IMR-90 (cell line): ENCODE results near the gene THSD7B. TPM values are rescaled to one million over a fixed set of nuclear protein-coding genes. Genes with fewer than 3 reads are reported as not detected.

Source experiments
- ATAC-seq: fragments of 200-7000 bp; cut with Tn5 transposase; 2 replicates; pipeline ENCODE4 v1.9.1; 2020; ENCODE audit warnings: low read depth, mild to moderate bottlenecking, moderate library complexity
- BruUV-seq: library from RNA; stranded (reverse); fragments of 400-500 nt; replicated peaks from 2 replicates; lab custom pipeline; 2021; lab: Mats Ljungman, UMichigan
- CTCF ChIA-PET: fragments of 300-600 bp; formaldehyde crosslinking; extraction: SDS; loops from one replicate; lab custom pipeline; 2021; ENCODE audit warnings: antibody characterized with exemption; lab: Yijun Ruan, JAX
- POLR2A ChIA-PET: fragments of 300-600 bp; sonication (Branson Sonifier 250); formaldehyde crosslinking; loops from one replicate; lab custom pipeline; 2022; ENCODE audit warnings: antibody characterized with exemption; ENCODE audit not compliant: unreplicated experiment; lab: Charles Lee
- DNase-seq: peaks from one replicate; pipeline ENCODE4 v3.0.0; 2013
- H2AFZ ChIP-seq: replicated peaks from 2 replicates; pipeline ENCODE3; 2013; ENCODE audit warnings: low read length, mild to moderate bottlenecking; ENCODE audit not compliant: poor library complexity
- H2AK5ac ChIP-seq: 2 replicates; pipeline ENCODE4 v1.6.1; 2013; ENCODE audit warnings: low read depth, low read length, inconsistent platforms
- H2AK9ac ChIP-seq: replicated peaks from 2 replicates; pipeline ENCODE3; 2013; ENCODE audit warnings: mild to moderate bottlenecking, low read depth, low read length, moderate library complexity; ENCODE audit not compliant: poor library complexity
- H2BK120ac ChIP-seq: 2 replicates; pipeline ENCODE4 v1.6.1; 2013; ENCODE audit warnings: low read depth, low read length, inconsistent platforms
- H2BK15ac ChIP-seq: 3 replicates; pipeline ENCODE4 v1.6.1; 2013; ENCODE audit warnings: low read depth, low read length, inconsistent platforms
- H2BK20ac ChIP-seq: 2 replicates; pipeline ENCODE4 v1.6.1; 2013; ENCODE audit warnings: low read depth, mild to moderate bottlenecking, inconsistent platforms, low read length, moderate library complexity
- H2BK5ac ChIP-seq: 2 replicates; pipeline ENCODE4 v1.6.1; 2013; ENCODE audit warnings: mild to moderate bottlenecking, low read depth, low read length, inconsistent platforms; ENCODE audit not compliant: poor library complexity, severe bottlenecking
- H3K14ac ChIP-seq: replicated peaks from 2 replicates; pipeline ENCODE4 v1.6.1; 2013; ENCODE audit warnings: low read depth, low read length, inconsistent platforms
- H3K18ac ChIP-seq: 2 replicates; pipeline ENCODE4 v1.6.1; 2013; ENCODE audit warnings: low read depth, low read length, control low read depth
- H3K23ac ChIP-seq: 2 replicates; pipeline ENCODE4 v1.6.1; 2013; ENCODE audit warnings: low read depth, low read length, inconsistent platforms
- H3K27ac ChIP-seq: 2 replicates; pipeline ENCODE4 v1.5.1; 2013; ENCODE audit warnings: mild to moderate bottlenecking, control low read depth, low read length; ENCODE audit not compliant: insufficient read depth
- H3K27me3 ChIP-seq: 2 replicates; pipeline ENCODE4 v1.6.1; 2013; ENCODE audit warnings: low read length; ENCODE audit not compliant: control insufficient read depth, insufficient read depth
- H3K36me3 ChIP-seq: 2 replicates; pipeline ENCODE4 v1.6.1; 2013; ENCODE audit warnings: low read length, mixed read lengths; ENCODE audit not compliant: control insufficient read depth, insufficient read depth
- H3K4ac ChIP-seq: 2 replicates; pipeline ENCODE4 v1.6.1; 2013; ENCODE audit warnings: low read depth, low read length, inconsistent platforms
- H3K4me1 ChIP-seq: 2 replicates; pipeline ENCODE4 v1.6.1; 2013; ENCODE audit warnings: low read length, mixed read lengths; ENCODE audit not compliant: control insufficient read depth, insufficient read depth
- H3K4me2 ChIP-seq: 2 replicates; pipeline ENCODE4 v1.6.1; 2013; ENCODE audit warnings: low read depth, mild to moderate bottlenecking, control low read depth, low read length, moderate library complexity
- H3K4me3 ChIP-seq: 2 replicates; pipeline ENCODE4 v1.5.1; 2013; ENCODE audit warnings: low read depth, mild to moderate bottlenecking, control low read depth, low read length, moderate library complexity; ENCODE audit not compliant: insufficient read depth
- H3K56ac ChIP-seq: 2 replicates; pipeline ENCODE4 v1.6.1; 2013; ENCODE audit warnings: low read length, inconsistent platforms; ENCODE audit not compliant: insufficient read depth; ENCODE audit errors: extremely low read depth
- H3K79me1 ChIP-seq, 2 experiments: 2 replicates each; pipeline ENCODE4 v1.6.1; 2013; ENCODE audit warnings: low read length in 2 of 2, inconsistent platforms in 1 of 2, low read depth in 1 of 2
- H3K9ac ChIP-seq: 2 replicates; pipeline ENCODE4 v1.6.1; 2013; ENCODE audit warnings: low read depth, low read length, control low read depth
- H3K9me1 ChIP-seq: 2 replicates; pipeline ENCODE4 v1.6.1; 2013; ENCODE audit warnings: low read length, inconsistent platforms; ENCODE audit not compliant: insufficient read depth
- H3K9me3 ChIP-seq: 2 replicates; pipeline ENCODE4 v1.6.1; 2013; ENCODE audit warnings: low read length; ENCODE audit not compliant: control insufficient read depth, insufficient read depth
- H4K20me1 ChIP-seq: 2 replicates; pipeline ENCODE4 v1.6.1; 2013; ENCODE audit warnings: low read length, inconsistent platforms; ENCODE audit not compliant: insufficient read depth
- H4K5ac ChIP-seq: 2 replicates; pipeline ENCODE4 v1.6.1; 2013; ENCODE audit warnings: mild to moderate bottlenecking, low read depth, low read length, control low read depth
- H4K8ac ChIP-seq, 2 experiments: 2 replicates each; pipeline ENCODE4 v1.6.1; 2013; ENCODE audit warnings: low read depth in 2 of 2, low read length in 2 of 2, control low read depth in 1 of 2, inconsistent platforms in 1 of 2
- H4K91ac ChIP-seq: 2 replicates; pipeline ENCODE4 v1.6.1; 2013; ENCODE audit warnings: low read depth, low read length, inconsistent platforms; ENCODE audit not compliant: insufficient read depth
- BHLHE40 ChIP-seq: fragments of 150-350 bp; IDR thresholded peaks from 2 replicates; pipeline ENCODE4 v1.6.1; 2016; ENCODE audit warnings: mild to moderate bottlenecking, low read depth, low read length
- CEBPB ChIP-seq: IDR thresholded peaks from 2 replicates; pipeline ENCODE4 v1.6.1; 2012; ENCODE audit warnings: low read depth, low read length, improper control_type of control experiment
- CHD1 ChIP-seq: IDR thresholded peaks from 2 replicates; pipeline ENCODE4 v1.6.1; 2012; ENCODE audit warnings: low read depth, low read length, improper control_type of control experiment
- CTCF ChIP-seq: conservative IDR thresholded peaks from 2 replicates; pipeline ENCODE4 v1.5.1; 2012; ENCODE audit warnings: mild to moderate bottlenecking, low read depth, low read length, improper control_type of control experiment
- ELK1 ChIP-seq: fragments of 150-350 bp; IDR thresholded peaks from 2 replicates; pipeline ENCODE4 v1.6.1; 2016; ENCODE audit warnings: low read depth, mild to moderate bottlenecking, low read length, moderate library complexity, borderline replicate concordance
- FOS ChIP-seq: fragments of 150-350 bp; IDR thresholded peaks from 2 replicates; pipeline ENCODE4 v1.6.1; 2016; ENCODE audit warnings: low read depth, low read length
- MAFK ChIP-seq: IDR thresholded peaks from 2 replicates; pipeline ENCODE4 v1.6.1; 2012; ENCODE audit warnings: low read depth, low read length, improper control_type of control experiment
- MAZ ChIP-seq: IDR thresholded peaks from 2 replicates; pipeline ENCODE4 v1.6.1; 2012; ENCODE audit warnings: low read depth, mild to moderate bottlenecking, low read length, improper control_type of control experiment, moderate library complexity, borderline replicate concordance
- MXI1 ChIP-seq: IDR thresholded peaks from 2 replicates; pipeline ENCODE4 v1.6.1; 2012; ENCODE audit warnings: low read depth, mild to moderate bottlenecking, low read length, moderate library complexity, borderline replicate concordance
- NFE2L2 ChIP-seq: fragments of 150-350 bp; IDR thresholded peaks from 2 replicates; pipeline ENCODE4 v1.6.1; 2016; ENCODE audit warnings: low read depth, mild to moderate bottlenecking, low read length
- POLR2A ChIP-seq: IDR thresholded peaks from 2 replicates; pipeline ENCODE4 v1.6.1; 2012; ENCODE audit warnings: mild to moderate bottlenecking, low read depth, low read length
- RAD21 ChIP-seq: IDR thresholded peaks from 2 replicates; pipeline ENCODE4 v1.6.1; 2012; ENCODE audit warnings: low read length, improper control_type of control experiment
- RCOR1 ChIP-seq: IDR thresholded peaks from 2 replicates; pipeline ENCODE4 v1.6.1; 2012; ENCODE audit warnings: mild to moderate bottlenecking, low read length, improper control_type of control experiment; ENCODE audit not compliant: insufficient replicate concordance
- RFX5 ChIP-seq: IDR thresholded peaks from 2 replicates; pipeline ENCODE4 v1.8.0; 2012; ENCODE audit warnings: low read depth, mild to moderate bottlenecking, low read length, moderate library complexity
- SMC3 ChIP-seq: fragments of 150-350 bp; IDR thresholded peaks from 2 replicates; pipeline ENCODE4 v1.6.1; 2016; ENCODE audit warnings: low read depth, mild to moderate bottlenecking, antibody characterized with exemption, low read length, moderate library complexity
- USF2 ChIP-seq: fragments of 150-350 bp; IDR thresholded peaks from 2 replicates; pipeline ENCODE4 v1.6.1; 2017; ENCODE audit warnings: mild to moderate bottlenecking, antibody characterized with exemption, low read length, low read depth
- WGBS, 2 experiments: methylation state at CpG; one replicate each; pipeline versions ENCODE4 v1.1.5 to v1.1.7; 2013; ENCODE audit warnings: missing lambda C conversion rate in 2 of 2; ENCODE audit not compliant: insufficient read length in 1 of 2; ENCODE audit errors: extremely low coverage in 2 of 2; 5-methylcytosine and 5-hydroxymethylcytosine counted together
- dilution Hi-C: fragments of 300-500 bp; cut with HindIII; formaldehyde crosslinking; loops from one replicate; pipeline ENCODE4 v1.14.3; 2018; ENCODE audit warnings: low sequenced_read_pairs; ENCODE audit not compliant: unreplicated experiment
- in situ Hi-C: fragments of 300-500 bp; cut with MboI; formaldehyde crosslinking; loops from 3 replicates; pipeline ENCODE4 v1.14.3; 2019; ENCODE audit warnings: low sequenced_read_pairs, inconsistent platforms, mixed read lengths
- intact Hi-C: fragments of 100-400 bp; cut with micrococcal nuclease; formaldehyde crosslinking; loops from 2 replicates; pipeline ENCODE4 v1.10.0; 2022
- polyA plus RNA-seq, 3 experiments: library from polyadenylated mRNA; depleted of rRNA; stranded (reverse); fragments of >200 nt; gene quantifications; 2 replicates each; pipeline ENCODE4 v1.2.3, GENCODE V29; 2012; ENCODE audit warnings: low replicate concordance in 1 of 3
- total RNA-seq: library from RNA; depleted of rRNA; stranded (reverse); fragments of >200 nt; gene quantifications from 2 replicates; pipeline ENCODE4 v1.2.3, GENCODE V29; 2012

The THSD7B gene
- total and polyA plus RNA-seq, 2 of the 4 experiments (the other 2 are of a cell fraction) = not detected

- Histone ChIP-seq H3K9ac (no peak overlapping the region), H4K20me1 (no peaks in the 10 kb centered on the region), H3K4me2 (no peak overlapping the region), H2BK120ac (no peak overlapping the region), H3K56ac (no peak overlapping the region), H3K27ac (no peak overlapping the region), H3K14ac (no peak overlapping the region), H3K4me1 (no peaks in the 10 kb centered on the region), H2BK15ac (no peak overlapping the region), H3K36me3 (no peaks in the 10 kb centered on the region), H3K79me1 (no peaks in the 10 kb centered on the region), H3K4me3 (no peak overlapping the region), H4K8ac (no peak overlapping the region), H3K18ac (no peak overlapping the region), H4K91ac (no peak overlapping the region), H3K23ac (no peak overlapping the region), H3K27me3 (no peaks in the 10 kb centered on the region), H4K5ac (no peak overlapping the region), H2AK5ac (no peak overlapping the region), H2AK9ac (no peak overlapping the region), H3K4ac (no peak overlapping the region), H2BK20ac (no peak overlapping the region), H2AFZ (no peak overlapping the region), H3K9me1 (no peaks in the 10 kb centered on the region), H3K9me3 (peaks cover 3% of the 10 kb centered on the region; the same call in 1 of the 2 replicates), H2BK5ac (no peak overlapping the region)
- POLR2A ChIA-PET = no interaction called here
- no TSS peak for BruUV-seq
- intact Hi-C loops = no loop called here
- dilution Hi-C loops = no loop called here
- CTCF ChIA-PET = no interaction called here
- no CpG with 5 or more reads among the region's 5 CpGs for WGBS, 2 experiments
- no peak for DNase-seq
- TF ChIP-seq MAZ = no peak
- TF ChIP-seq CHD1 = no peak
- no peak for TF ChIP-seq RAD21
- TF ChIP-seq MAFK = no peak
- no peak for TF ChIP-seq FOS
- TF ChIP-seq SMC3 = no peak
- TF ChIP-seq CEBPB = no peak
- no peak for TF ChIP-seq ELK1
- TF ChIP-seq USF2 = no peak
- no peak for TF ChIP-seq BHLHE40
- no peak for TF ChIP-seq RFX5
- TF ChIP-seq RCOR1 = no peak
- TF ChIP-seq POLR2A = no peak
- TF ChIP-seq NFE2L2 = no peak
- no peak for TF ChIP-seq MXI1
- no peak for TF ChIP-seq CTCF
- no peak for ATAC-seq
- in situ Hi-C loops = no loop called here
Measured at GRCh38 chr2:137223722-137224121, 458.4 kb downstream of the THSD7B start.
